HEK293 (cell line): ENCODE results near the gene MRPL18.

Experiments
- CTCF ChIA-PET: fragments of 350-600 bp; formaldehyde crosslinking; extraction: SDS; loops from one replicate; lab custom pipeline; 2021; ENCODE audit warnings: antibody characterized with exemption; lab: Yijun Ruan, JAX
- POLR2A ChIA-PET: fragments of 300-600 bp; formaldehyde crosslinking; extraction: SDS; loops from one replicate; lab custom pipeline; 2020; ENCODE audit warnings: antibody characterized with exemption, inconsistent platforms; lab: Yijun Ruan, JAX
- H3K27ac ChIP-seq: fragments of 200-500 bp; sonication (Bioruptor generic); 2 replicates; pipeline ENCODE4 v1.5.1; 2014; ENCODE audit warnings: low read depth, low read length, control low read depth, inconsistent platforms; ENCODE audit errors: extremely low read depth
- H3K36me3 ChIP-seq, 2 experiments: fragments of 200-500 bp in 1 of 2; sonication (Bioruptor generic) in 1 of 2; 1 replicate in 1 of 2; 2 replicates in 1 of 2; pipeline ENCODE4 v1.5.1; 2014 to 2017; ENCODE audit warnings: inconsistent platforms in 2 of 2, low read length in 2 of 2; ENCODE audit not compliant: control insufficient read depth in 2 of 2, insufficient read depth in 1 of 2
- H3K4me1 ChIP-seq: fragments of 200-500 bp; sonication (Bioruptor generic); 2 replicates; pipeline ENCODE4 v1.5.1; 2014; ENCODE audit warnings: mild to moderate bottlenecking, low read length, inconsistent platforms; ENCODE audit not compliant: control insufficient read depth, insufficient read depth
- H3K4me3 ChIP-seq: 2 replicates; pipeline ENCODE4 v1.5.1; 2011; ENCODE audit warnings: low read depth, mild to moderate bottlenecking, control low read depth, low read length, moderate library complexity
- H3K9me3 ChIP-seq: fragments of 200-500 bp; sonication (Bioruptor generic); 2 replicates; pipeline ENCODE4 v1.5.1; 2014; ENCODE audit warnings: low read depth, low read length, inconsistent platforms; ENCODE audit not compliant: control insufficient read depth, insufficient read depth
- ZBTB48 ChIP-seq: fragments of 450-650 bp; formaldehyde crosslinking; IDR thresholded peaks from 2 replicates; pipeline ENCODE4 v1.5.1; 2016; ENCODE audit warnings: missing biosample characterization, missing genetic modification characterization
- ZFP41 ChIP-seq: fragments of 450-650 bp; formaldehyde crosslinking; IDR thresholded peaks from 2 replicates; pipeline ENCODE4 v1.5.1; 2016; ENCODE audit warnings: missing biosample characterization, missing genetic modification characterization, borderline replicate concordance
- ZNF221 ChIP-seq: fragments of 450-650 bp; formaldehyde crosslinking; IDR thresholded peaks from 2 replicates; pipeline ENCODE4 v1.5.1; 2017; ENCODE audit warnings: missing biosample characterization, missing genetic modification characterization, borderline replicate concordance
- ZNF239 ChIP-seq: fragments of 450-650 bp; formaldehyde crosslinking; IDR thresholded peaks from 2 replicates; pipeline ENCODE4 v1.5.1; 2016; ENCODE audit warnings: missing biosample characterization, missing genetic modification characterization
- ZNF37A ChIP-seq: fragments of 450-650 bp; IDR thresholded peaks from 2 replicates; pipeline ENCODE4 v1.5.1; 2018; ENCODE audit warnings: missing biosample characterization, missing genetic modification characterization
- ZNF510 ChIP-seq: fragments of 450-650 bp; formaldehyde crosslinking; IDR thresholded peaks from 2 replicates; pipeline ENCODE4 v1.5.1; 2018; ENCODE audit warnings: mild to moderate bottlenecking, missing genetic modification characterization, missing biosample characterization; ENCODE audit not compliant: insufficient replicate concordance
- ZNF660 ChIP-seq: fragments of 450-650 bp; IDR thresholded peaks from 2 replicates; pipeline ENCODE4 v1.5.1; 2018; ENCODE audit warnings: missing biosample characterization, mild to moderate bottlenecking, missing genetic modification characterization
- TF ChIP-seq, protein P1 (sequence below): fragments of 450-650 bp; formaldehyde crosslinking; IDR thresholded peaks from 2 replicates; pipeline ENCODE4 v1.5.1; 2016; ENCODE audit warnings: missing biosample characterization, missing genetic modification characterization
- TF ChIP-seq, protein P2 (sequence below): fragments of 450-650 bp; formaldehyde crosslinking; IDR thresholded peaks from 2 replicates; pipeline ENCODE4 v1.5.1; 2016; ENCODE audit warnings: missing biosample characterization, missing genetic modification characterization
- TF ChIP-seq, protein P3 (sequence below): fragments of 450-650 bp; formaldehyde crosslinking; IDR thresholded peaks from 2 replicates; pipeline ENCODE4 v1.5.1; 2017; ENCODE audit warnings: missing biosample characterization, missing genetic modification characterization
- TF ChIP-seq, protein P4 (sequence below): fragments of 450-650 bp; formaldehyde crosslinking; IDR thresholded peaks from 2 replicates; pipeline ENCODE4 v1.5.1; 2016; ENCODE audit warnings: missing biosample characterization, missing genetic modification characterization
- TF ChIP-seq, protein P5 (sequence below): fragments of 450-650 bp; IDR thresholded peaks from 2 replicates; pipeline ENCODE4 v1.5.1; 2018; ENCODE audit warnings: missing biosample characterization, missing genetic modification characterization
- TF ChIP-seq, protein P6 (sequence below): fragments of 450-650 bp; formaldehyde crosslinking; conservative IDR thresholded peaks from 2 replicates; pipeline ENCODE4 v1.5.1; 2016; ENCODE audit warnings: low read depth, missing biosample characterization, missing genetic modification characterization
- TF ChIP-seq, protein P7 (sequence below): fragments of 450-650 bp; formaldehyde crosslinking; IDR thresholded peaks from 2 replicates; pipeline ENCODE4 v1.5.1; 2017; ENCODE audit warnings: missing biosample characterization, mild to moderate bottlenecking, missing genetic modification characterization, moderate library complexity

Gene MRPL18

DNA sequence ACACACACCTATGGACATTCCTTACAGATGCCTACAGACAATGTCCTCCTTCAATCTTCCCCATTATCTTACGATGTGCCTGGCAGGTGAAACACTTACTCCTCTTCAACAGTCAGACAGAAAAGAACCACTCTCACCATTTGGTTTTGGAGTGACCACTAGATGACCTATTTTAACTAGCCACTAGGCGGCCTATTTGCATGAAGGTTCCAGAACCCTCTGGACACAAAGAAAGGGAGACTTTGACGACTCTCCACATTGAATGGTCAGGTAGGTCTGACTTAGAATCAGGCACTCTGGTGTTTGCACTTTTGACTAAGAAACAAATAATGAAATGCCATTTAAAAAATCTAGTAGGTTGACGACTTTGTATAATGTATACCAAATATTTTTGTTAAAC lies 51.8 kb downstream of the MRPL18 start:
- Histone ChIP-seq H3K27ac (no peak overlapping the region), H3K4me3 (no peak overlapping the region), H3K4me1 (no peaks in the 10 kb centered on the region), H3K36me3 (no peaks in the 10 kb centered on the region), H3K9me3 (no peaks in the 10 kb centered on the region)
- CTCF ChIA-PET: interaction anchor here (0.9 kb wide), 1 partner anchor 13 kb away, joined by 3 read pairs; no protein-coding TSS in a partner anchor
- no peak for TF ChIP-seq ZBTB48
- TF ChIP-seq, protein P1, sequence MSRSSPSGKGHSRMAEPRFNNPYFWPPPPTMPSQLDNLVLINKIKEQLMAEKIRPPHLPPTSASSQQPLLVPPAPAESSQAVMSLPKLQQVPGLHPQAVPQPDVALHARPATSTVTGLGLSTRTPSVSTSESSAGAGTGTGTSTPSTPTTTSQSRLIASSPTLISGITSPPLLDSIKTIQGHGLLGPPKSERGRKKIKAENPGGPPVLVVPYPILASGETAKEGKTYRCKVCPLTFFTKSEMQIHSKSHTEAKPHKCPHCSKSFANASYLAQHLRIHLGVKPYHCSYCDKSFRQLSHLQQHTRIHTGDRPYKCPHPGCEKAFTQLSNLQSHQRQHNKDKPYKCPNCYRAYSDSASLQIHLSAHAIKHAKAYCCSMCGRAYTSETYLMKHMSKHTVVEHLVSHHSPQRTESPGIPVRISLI: no peak
- TF ChIP-seq, protein P2, sequence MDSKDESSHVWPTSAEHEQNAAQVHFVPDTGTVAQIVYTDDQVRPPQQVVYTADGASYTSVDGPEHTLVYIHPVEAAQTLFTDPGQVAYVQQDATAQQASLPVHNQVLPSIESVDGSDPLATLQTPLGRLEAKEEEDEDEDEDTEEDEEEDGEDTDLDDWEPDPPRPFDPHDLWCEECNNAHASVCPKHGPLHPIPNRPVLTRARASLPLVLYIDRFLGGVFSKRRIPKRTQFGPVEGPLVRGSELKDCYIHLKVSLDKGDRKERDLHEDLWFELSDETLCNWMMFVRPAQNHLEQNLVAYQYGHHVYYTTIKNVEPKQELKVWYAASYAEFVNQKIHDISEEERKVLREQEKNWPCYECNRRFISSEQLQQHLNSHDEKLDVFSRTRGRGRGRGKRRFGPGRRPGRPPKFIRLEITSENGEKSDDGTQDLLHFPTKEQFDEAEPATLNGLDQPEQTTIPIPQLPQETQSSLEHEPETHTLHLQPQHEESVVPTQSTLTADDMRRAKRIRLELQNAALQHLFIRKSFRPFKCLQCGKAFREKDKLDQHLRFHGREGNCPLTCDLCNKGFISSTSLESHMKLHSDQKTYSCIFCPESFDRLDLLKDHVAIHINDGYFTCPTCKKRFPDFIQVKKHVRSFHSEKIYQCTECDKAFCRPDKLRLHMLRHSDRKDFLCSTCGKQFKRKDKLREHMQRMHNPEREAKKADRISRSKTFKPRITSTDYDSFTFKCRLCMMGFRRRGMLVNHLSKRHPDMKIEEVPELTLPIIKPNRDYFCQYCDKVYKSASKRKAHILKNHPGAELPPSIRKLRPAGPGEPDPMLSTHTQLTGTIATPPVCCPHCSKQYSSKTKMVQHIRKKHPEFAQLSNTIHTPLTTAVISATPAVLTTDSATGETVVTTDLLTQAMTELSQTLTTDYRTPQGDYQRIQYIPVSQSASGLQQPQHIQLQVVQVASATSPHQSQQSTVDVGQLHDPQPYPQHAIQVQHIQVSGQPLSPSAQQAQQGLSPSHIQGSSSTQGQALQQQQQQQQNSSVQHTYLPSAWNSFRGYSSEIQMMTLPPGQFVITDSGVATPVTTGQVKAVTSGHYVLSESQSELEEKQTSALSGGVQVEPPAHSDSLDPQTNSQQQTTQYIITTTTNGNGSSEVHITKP (tag by site-specific recombination): no peak
- TF ChIP-seq, protein P3, sequence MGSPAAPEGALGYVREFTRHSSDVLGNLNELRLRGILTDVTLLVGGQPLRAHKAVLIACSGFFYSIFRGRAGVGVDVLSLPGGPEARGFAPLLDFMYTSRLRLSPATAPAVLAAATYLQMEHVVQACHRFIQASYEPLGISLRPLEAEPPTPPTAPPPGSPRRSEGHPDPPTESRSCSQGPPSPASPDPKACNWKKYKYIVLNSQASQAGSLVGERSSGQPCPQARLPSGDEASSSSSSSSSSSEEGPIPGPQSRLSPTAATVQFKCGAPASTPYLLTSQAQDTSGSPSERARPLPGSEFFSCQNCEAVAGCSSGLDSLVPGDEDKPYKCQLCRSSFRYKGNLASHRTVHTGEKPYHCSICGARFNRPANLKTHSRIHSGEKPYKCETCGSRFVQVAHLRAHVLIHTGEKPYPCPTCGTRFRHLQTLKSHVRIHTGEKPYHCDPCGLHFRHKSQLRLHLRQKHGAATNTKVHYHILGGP (tag by site-specific recombination): no peak
- TF ChIP-seq, protein P4, sequence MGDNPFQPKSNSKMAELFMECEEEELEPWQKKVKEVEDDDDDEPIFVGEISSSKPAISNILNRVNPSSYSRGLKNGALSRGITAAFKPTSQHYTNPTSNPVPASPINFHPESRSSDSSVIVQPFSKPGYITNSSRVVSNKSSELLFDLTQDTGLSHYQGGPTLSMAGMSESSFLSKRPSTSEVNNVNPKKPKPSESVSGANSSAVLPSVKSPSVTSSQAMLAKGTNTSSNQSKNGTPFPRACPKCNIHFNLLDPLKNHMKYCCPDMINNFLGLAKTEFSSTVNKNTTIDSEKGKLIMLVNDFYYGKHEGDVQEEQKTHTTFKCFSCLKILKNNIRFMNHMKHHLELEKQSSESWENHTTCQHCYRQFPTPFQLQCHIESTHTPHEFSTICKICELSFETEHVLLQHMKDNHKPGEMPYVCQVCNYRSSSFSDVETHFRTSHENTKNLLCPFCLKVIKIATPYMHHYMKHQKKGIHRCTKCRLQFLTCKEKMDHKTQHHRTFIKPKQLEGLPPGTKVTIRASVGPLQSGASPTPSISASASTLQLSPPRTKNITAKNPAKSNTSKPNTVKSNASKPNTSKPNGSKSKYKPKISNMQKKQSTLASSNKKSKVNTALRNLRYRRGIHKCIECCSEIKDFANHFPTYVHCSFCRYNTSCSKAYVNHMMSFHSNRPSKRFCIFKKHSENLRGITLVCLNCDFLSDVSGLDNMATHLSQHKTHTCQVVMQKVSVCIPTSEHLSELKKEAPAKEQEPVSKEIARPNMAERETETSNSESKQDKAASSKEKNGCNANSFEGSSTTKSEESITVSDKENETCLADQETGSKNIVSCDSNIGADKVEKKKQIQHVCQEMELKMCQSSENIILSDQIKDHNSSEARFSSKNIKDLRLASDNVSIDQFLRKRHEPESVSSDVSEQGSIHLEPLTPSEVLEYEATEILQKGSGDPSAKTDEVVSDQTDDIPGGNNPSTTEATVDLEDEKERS (tag by site-specific recombination): no peak
- POLR2A ChIA-PET: no interaction called here

DNA sequence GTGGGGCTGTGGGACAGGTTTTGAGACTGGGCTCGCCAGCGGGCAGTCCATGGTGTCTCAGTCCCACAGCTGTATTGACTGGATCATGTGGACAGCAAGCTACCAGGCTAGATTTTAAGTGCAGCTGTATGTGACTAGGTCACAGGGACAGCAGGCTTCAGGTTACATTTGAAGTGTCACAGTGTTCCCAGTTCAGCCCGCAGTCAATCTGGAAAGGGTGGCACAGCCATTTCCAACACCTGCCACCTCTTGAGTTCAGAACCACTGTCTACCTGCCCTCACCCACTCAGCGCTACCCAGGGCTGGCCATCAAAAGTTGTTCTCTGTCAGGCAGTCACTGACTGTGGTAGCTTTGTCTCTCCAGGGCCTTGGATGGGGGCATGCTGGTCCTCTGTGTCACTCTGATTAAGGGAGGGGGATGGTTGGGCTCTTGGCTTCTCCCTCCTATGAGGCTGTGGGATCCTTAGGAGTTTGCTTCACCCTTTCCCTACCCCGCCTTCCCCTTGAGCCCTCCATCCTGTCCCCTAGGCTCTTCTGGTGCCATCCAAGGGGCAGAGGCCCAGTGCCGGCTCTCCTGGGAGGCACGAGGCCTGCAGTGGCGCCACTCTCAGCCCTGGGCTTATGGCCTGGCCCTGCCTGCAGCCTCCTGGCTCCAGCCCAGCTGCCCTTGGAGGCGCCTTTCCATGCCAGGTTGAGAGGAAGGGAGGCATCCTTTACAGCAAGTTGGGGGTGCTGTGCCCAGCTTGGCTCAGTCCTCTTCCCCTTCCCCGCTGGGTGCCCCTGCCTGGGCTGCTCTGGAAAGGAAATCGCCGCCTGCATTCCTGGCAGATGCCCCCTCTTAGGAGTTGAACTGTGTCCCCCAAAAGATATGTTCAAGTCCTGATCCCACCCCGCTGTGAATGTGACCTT lies 54.7 kb downstream of the MRPL18 start:
- H3K4me1 ChIP-seq: no peaks in the 10 kb centered on the region
- CTCF ChIA-PET: interaction anchor here (0.9 to 2.5 kb wide), 2 partner anchors 9 to 610 kb away, joined by 3 to 11 read pairs; no protein-coding TSS in a partner anchor
- no peak overlapping the region for H3K27ac ChIP-seq
- H3K4me3 ChIP-seq: no peak overlapping the region
- H3K9me3 ChIP-seq: no peaks in the 10 kb centered on the region
- H3K36me3 ChIP-seq: no peaks in the 10 kb centered on the region
- POLR2A ChIA-PET: no interaction called here
- TF ChIP-seq ZNF37A (tag by site-specific recombination) (no peak), ZNF239 (tag by site-specific recombination) (no peak), ZNF510 (no peak), ZNF660 (no peak), ZNF221 (no peak), ZFP41 (tag by site-specific recombination) (no peak)
- TF ChIP-seq, protein P5, sequence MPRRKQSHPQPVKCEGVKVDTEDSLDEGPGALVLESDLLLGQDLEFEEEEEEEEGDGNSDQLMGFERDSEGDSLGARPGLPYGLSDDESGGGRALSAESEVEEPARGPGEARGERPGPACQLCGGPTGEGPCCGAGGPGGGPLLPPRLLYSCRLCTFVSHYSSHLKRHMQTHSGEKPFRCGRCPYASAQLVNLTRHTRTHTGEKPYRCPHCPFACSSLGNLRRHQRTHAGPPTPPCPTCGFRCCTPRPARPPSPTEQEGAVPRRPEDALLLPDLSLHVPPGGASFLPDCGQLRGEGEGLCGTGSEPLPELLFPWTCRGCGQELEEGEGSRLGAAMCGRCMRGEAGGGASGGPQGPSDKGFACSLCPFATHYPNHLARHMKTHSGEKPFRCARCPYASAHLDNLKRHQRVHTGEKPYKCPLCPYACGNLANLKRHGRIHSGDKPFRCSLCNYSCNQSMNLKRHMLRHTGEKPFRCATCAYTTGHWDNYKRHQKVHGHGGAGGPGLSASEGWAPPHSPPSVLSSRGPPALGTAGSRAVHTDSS (tag by site-specific recombination): no peak
- TF ChIP-seq, protein P6, sequence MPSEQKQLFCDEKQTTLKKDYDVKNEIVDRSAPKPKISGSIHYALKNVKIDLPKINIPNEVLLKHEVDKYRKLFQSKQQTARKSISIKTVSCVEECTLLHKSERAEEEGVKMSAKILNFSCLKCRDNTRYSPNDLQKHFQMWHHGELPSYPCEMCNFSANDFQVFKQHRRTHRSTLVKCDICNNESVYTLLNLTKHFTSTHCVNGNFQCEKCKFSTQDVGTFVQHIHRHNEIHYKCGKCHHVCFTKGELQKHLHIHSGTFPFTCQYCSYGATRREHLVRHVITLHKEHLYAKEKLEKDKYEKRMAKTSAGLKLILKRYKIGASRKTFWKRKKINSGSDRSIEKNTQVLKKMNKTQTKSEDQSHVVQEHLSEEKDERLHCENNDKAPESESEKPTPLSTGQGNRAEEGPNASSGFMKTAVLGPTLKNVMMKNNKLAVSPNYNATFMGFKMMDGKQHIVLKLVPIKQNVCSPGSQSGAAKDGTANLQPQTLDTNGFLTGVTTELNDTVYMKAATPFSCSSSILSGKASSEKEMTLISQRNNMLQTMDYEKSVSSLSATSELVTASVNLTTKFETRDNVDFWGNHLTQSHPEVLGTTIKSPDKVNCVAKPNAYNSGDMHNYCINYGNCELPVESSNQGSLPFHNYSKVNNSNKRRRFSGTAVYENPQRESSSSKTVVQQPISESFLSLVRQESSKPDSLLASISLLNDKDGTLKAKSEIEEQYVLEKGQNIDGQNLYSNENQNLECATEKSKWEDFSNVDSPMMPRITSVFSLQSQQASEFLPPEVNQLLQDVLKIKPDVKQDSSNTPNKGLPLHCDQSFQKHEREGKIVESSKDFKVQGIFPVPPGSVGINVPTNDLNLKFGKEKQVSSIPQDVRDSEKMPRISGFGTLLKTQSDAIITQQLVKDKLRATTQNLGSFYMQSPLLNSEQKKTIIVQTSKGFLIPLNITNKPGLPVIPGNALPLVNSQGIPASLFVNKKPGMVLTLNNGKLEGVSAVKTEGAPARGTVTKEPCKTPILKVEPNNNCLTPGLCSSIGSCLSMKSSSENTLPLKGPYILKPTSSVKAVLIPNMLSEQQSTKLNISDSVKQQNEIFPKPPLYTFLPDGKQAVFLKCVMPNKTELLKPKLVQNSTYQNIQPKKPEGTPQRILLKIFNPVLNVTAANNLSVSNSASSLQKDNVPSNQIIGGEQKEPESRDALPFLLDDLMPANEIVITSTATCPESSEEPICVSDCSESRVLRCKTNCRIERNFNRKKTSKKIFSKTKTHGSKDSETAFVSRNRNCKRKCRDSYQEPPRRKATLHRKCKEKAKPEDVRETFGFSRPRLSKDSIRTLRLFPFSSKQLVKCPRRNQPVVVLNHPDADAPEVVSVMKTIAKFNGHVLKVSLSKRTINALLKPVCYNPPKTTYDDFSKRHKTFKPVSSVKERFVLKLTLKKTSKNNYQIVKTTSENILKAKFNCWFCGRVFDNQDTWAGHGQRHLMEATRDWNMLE (tag by site-specific recombination): no peak
- TF ChIP-seq, protein P7, sequence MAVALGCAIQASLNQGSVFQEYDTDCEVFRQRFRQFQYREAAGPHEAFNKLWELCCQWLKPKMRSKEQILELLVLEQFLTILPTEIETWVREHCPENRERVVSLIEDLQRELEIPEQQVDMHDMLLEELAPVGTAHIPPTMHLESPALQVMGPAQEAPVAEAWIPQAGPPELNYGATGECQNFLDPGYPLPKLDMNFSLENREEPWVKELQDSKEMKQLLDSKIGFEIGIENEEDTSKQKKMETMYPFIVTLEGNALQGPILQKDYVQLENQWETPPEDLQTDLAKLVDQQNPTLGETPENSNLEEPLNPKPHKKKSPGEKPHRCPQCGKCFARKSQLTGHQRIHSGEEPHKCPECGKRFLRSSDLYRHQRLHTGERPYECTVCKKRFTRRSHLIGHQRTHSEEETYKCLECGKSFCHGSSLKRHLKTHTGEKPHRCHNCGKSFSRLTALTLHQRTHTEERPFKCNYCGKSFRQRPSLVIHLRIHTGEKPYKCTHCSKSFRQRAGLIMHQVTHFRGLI (tag by site-specific recombination): no peak
